Vagina (tissue), 2 donors: ENCODE measurements around the gene ASB4. TPM values are rescaled to one million over a fixed set of nuclear protein-coding genes. Genes with fewer than 3 reads are reported as not detected.
A peak's percentile ranks its signal among the peaks of the same experiment; 100 is the strongest.

Experiments
- DNase-seq, 2 donors: peaks; one replicate each; pipeline ENCODE4 v3.0.0-alpha.2; 2017; ENCODE audit errors: extremely low spot score in 2 of 2
- H3K27ac ChIP-seq: fragments of 200-600 bp; sonication (generic); one replicate; pipeline ENCODE4 v1.5.1; 2019
- H3K27me3 ChIP-seq: fragments of 200-600 bp; sonication (generic); one replicate; pipeline ENCODE4 v1.5.1; 2019
- H3K36me3 ChIP-seq, 2 donors: fragments of 200-600 bp; sonication (generic); one replicate each; pipeline ENCODE4 v1.5.1; 2017 to 2019
- H3K4me1 ChIP-seq: fragments of 200-600 bp; sonication (generic); one replicate; pipeline ENCODE4 v1.5.1; 2019
- H3K4me3 ChIP-seq, 2 donors: fragments of 200-600 bp; sonication (generic); 1 replicate in 1 of 2; 2 replicates in 1 of 2; pipeline ENCODE4 v1.5.1; 2016 to 2019
- H3K9me3 ChIP-seq: fragments of 200-600 bp; sonication (generic); one replicate; pipeline ENCODE4 v1.5.1; 2019
- CTCF ChIP-seq, 3 experiments: fragments of 450-650 bp in 2 of 3; fragments of 200-600 bp in 1 of 3; sonication (generic) in 1 of 3; IDR thresholded peaks; one replicate each; pipeline ENCODE4 v1.5.1; 2017 to 2019; ENCODE audit warnings: antibody characterized with exemption in 3 of 3, mild to moderate bottlenecking in 2 of 3, moderate library complexity in 2 of 3
- POLR2A ChIP-seq, 2 donors: fragments of 450-650 bp; IDR thresholded peaks; one replicate each; pipeline ENCODE4 v1.6.1; 2017; ENCODE audit warnings: antibody characterized with exemption in 2 of 2, mild to moderate bottlenecking in 2 of 2, moderate library complexity in 2 of 2
- POLR2AphosphoS5 ChIP-seq, 2 donors: sonication (generic); formaldehyde crosslinking; IDR thresholded peaks; one replicate each; pipeline ENCODE4 v1.9.0; 2017; ENCODE audit warnings: antibody characterized with exemption in 2 of 2, mild to moderate bottlenecking in 2 of 2, low read depth in 1 of 2; ENCODE audit not compliant: insufficient read depth in 1 of 2
- intact Hi-C: fragments of 100-400 bp; cut with DNase I; formaldehyde crosslinking; loops from one replicate; pipeline ENCODE4 v1.15.1; 2023
- total RNA-seq: library from RNA; depleted of rRNA; stranded (reverse); fragments of >200 nt; gene quantifications from one replicate; pipeline ENCODE4 v1.2.3, GENCODE V29; 2016

ASB4 gene
- total RNA-seq, 1 donor from 2014 or later: 0.25 TPM

DNA sequence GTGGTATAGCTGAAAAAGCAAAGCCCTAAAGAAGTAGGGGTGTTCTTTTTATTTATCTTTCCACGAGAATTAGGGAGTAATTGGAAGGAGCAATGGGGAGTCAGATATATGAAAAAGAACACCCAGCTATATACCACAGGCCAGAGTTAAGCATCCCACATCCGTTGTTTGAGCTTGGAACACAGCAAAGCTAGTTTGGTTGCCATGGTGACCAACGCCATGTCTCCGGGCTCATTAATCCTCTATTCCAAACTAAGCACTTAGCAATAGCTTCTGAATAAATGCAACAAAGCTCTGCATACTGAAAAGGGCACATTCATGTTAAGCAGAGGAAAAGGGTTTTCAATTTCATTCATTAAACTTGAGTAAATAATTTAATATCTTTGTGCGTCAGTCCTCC lies 23.5 kb downstream of the ASB4 start:
- no peaks in the 10 kb centered on the region for H3K27me3 ChIP-seq
- intact Hi-C loops: no loop called here
- no peaks in the 10 kb centered on the region for H3K9me3 ChIP-seq
- no peak overlapping the region for H3K27ac ChIP-seq
- no peak for DNase-seq
- TF ChIP-seq POLR2AphosphoS5 (IDR thresholded peaks at IDR 0.05; ENCODE audit: insufficient read depth in 1 of 2, low read depth in 1 of 2): no peak
- TF ChIP-seq CTCF (IDR thresholded peaks at IDR 0.05): no peak
- TF ChIP-seq POLR2A (IDR thresholded peaks at IDR 0.05): no peak
- no peak overlapping the region for H3K4me3 ChIP-seq
- peaks cover 6% of the 10 kb centered on the region for H3K4me1 ChIP-seq
- no peaks in the 10 kb centered on the region for H3K36me3 ChIP-seq

- H3K4me1 ChIP-seq: peaks cover 6% of the 10 kb centered on the region
- TF ChIP-seq CTCF (IDR thresholded peaks at IDR 0.05): peak; percentile 59 to 88 (median 77)
- no peak for TF ChIP-seq POLR2AphosphoS5 (IDR thresholded peaks at IDR 0.05; ENCODE audit: insufficient read depth in 1 of 2, low read depth in 1 of 2)
- intact Hi-C loops: loop anchor here (5.0 kb wide), 1 partner anchor 176 kb away; no protein-coding TSS in a partner anchor
- H3K9me3 ChIP-seq: no peaks in the 10 kb centered on the region
- H3K36me3 ChIP-seq: no peaks in the 10 kb centered on the region
- DNase-seq: no peak
- H3K27me3 ChIP-seq: no peaks in the 10 kb centered on the region
- H3K27ac ChIP-seq: no peak overlapping the region
- H3K4me3 ChIP-seq: no peak overlapping the region
These were observed 26.0 kb downstream of the ASB4 start for GRCh38 chr7:95511716-95512260.

DNA sequence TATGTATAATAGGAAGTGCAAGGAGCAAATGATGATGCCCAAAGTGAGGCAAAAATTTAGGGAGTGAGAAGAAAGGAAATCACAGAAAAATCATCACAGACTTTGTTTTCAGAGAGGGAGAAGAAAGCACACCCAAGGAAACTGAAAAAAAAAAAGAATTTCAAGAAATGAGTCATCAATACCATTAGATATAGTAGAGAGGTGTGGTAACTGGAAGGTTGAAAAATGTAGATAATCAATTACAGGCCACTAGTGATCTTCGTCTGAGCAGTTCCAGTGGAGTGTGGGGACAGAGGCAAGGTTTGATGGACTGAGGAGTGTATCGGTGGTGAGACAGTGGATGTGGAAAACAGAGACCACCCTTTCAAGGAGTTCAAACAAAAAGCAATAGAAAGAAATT lies 31.7 kb downstream of the ASB4 start:
- Histone ChIP-seq H3K27ac (no peak overlapping the region), H3K9me3 (no peaks in the 10 kb centered on the region), H3K4me1 (no peaks in the 10 kb centered on the region), H3K4me3 (no peak overlapping the region), H3K36me3 (no peaks in the 10 kb centered on the region), H3K27me3 (no peaks in the 10 kb centered on the region)
- TF ChIP-seq POLR2AphosphoS5 (IDR thresholded peaks at IDR 0.05; ENCODE audit: insufficient read depth in 1 of 2, low read depth in 1 of 2) (no peak), POLR2A (IDR thresholded peaks at IDR 0.05) (no peak), CTCF (IDR thresholded peaks at IDR 0.05) (no peak)
- intact Hi-C loops: no loop called here
- no peak for DNase-seq

- no peaks in the 10 kb centered on the region for H3K27me3 ChIP-seq
- no peak for DNase-seq
- intact Hi-C loops: no loop called here
- H3K4me1 ChIP-seq: no peaks in the 10 kb centered on the region
- H3K36me3 ChIP-seq: no peaks in the 10 kb centered on the region
- TF ChIP-seq POLR2A (IDR thresholded peaks at IDR 0.05) (no peak), POLR2AphosphoS5 (IDR thresholded peaks at IDR 0.05; ENCODE audit: insufficient read depth in 1 of 2, low read depth in 1 of 2) (no peak), CTCF (IDR thresholded peaks at IDR 0.05) (no peak)
- no peaks in the 10 kb centered on the region for H3K9me3 ChIP-seq
- no peak overlapping the region for H3K27ac ChIP-seq
- H3K4me3 ChIP-seq: no peak overlapping the region
These were observed 32.1 kb downstream of the ASB4 start for GRCh38 chr7:95517870-95518269.

- no peaks in the 10 kb centered on the region for H3K27me3 ChIP-seq
- no peak for DNase-seq
- intact Hi-C loops: no loop called here
- no peaks in the 10 kb centered on the region for H3K9me3 ChIP-seq
- H3K4me3 ChIP-seq: no peak overlapping the region
- TF ChIP-seq POLR2AphosphoS5 (IDR thresholded peaks at IDR 0.05; ENCODE audit: insufficient read depth in 1 of 2, low read depth in 1 of 2): no peak
- no peak for TF ChIP-seq CTCF (IDR thresholded peaks at IDR 0.05)
- no peak for TF ChIP-seq POLR2A (IDR thresholded peaks at IDR 0.05)
- H3K27ac ChIP-seq: no peak overlapping the region
- H3K4me1 ChIP-seq: no peaks in the 10 kb centered on the region
- H3K36me3 ChIP-seq: no peaks in the 10 kb centered on the region
These were observed 34.4 kb downstream of the ASB4 start for GRCh38 chr7:95520136-95520535.
